PC-3 (cell line): Measurements from ENCODE around the gene RALGDS. TPM values are rescaled to one million over a fixed set of nuclear protein-coding genes. Genes with fewer than 3 reads are reported as not detected.
"Not testable (repeated sequence)": the region's sequence is repeated elsewhere in the genome, so short reads cannot be mapped to it uniquely, and the experiment has no call there.

Experiments
- ATAC-seq: fragments of 200-7000 bp; cut with Tn5 transposase; 2 replicates; pipeline ENCODE4 v1.9.1; 2020; ENCODE audit warnings: mild to moderate bottlenecking, moderate library complexity
- BruUV-seq: library from RNA; stranded (reverse); fragments of 400-500 nt; replicated peaks from 2 replicates; lab custom pipeline; 2021; lab: Mats Ljungman, UMichigan
- CTCF ChIA-PET: fragments of 300-600 bp; sonication (Branson Sonifier 250); formaldehyde crosslinking; loops from one replicate; lab custom pipeline; 2022; ENCODE audit warnings: antibody characterized with exemption; lab: Charles Lee
- POLR2A ChIA-PET: fragments of 300-600 bp; sonication (Branson Sonifier 250); formaldehyde crosslinking; loops from one replicate; lab custom pipeline; 2022; ENCODE audit warnings: antibody characterized with exemption; ENCODE audit not compliant: unreplicated experiment; lab: Charles Lee
- DNase-seq: peaks from one replicate; pipeline ENCODE4 v3.0.0-alpha.2; 2015
- H2AFZ ChIP-seq: fragments of 300-600 bp; sonication (generic); 2 replicates; pipeline ENCODE4 v1.6.0; 2016; ENCODE audit warnings: antibody characterized with exemption, low read length
- H3F3A ChIP-seq: fragments of 300-600 bp; sonication (generic); one replicate; pipeline ENCODE4 v1.6.0; 2017; ENCODE audit warnings: antibody characterized with exemption, low read length, control low read depth, mild to moderate bottlenecking; ENCODE audit not compliant: unreplicated experiment
- H3K27ac ChIP-seq: fragments of 300-600 bp; sonication (generic); 2 replicates; pipeline ENCODE4 v1.5.1; 2016; ENCODE audit warnings: mild to moderate bottlenecking, low read length
- H3K27me3 ChIP-seq: fragments of 300-600 bp; sonication (generic); 2 replicates; pipeline ENCODE4 v1.6.1; 2016; ENCODE audit warnings: low read length, mixed read lengths
- H3K36me3 ChIP-seq: fragments of 300-600 bp; sonication (generic); 2 replicates; pipeline ENCODE4 v1.6.1; 2016; ENCODE audit warnings: low read depth, mixed run types, low read length, mixed read lengths
- H3K4me1 ChIP-seq: fragments of 300-600 bp; sonication (generic); 2 replicates; pipeline ENCODE4 v1.5.1; 2016; ENCODE audit warnings: low read length; ENCODE audit not compliant: insufficient read depth
- H3K4me2 ChIP-seq: fragments of 300-600 bp; sonication (generic); 2 replicates; pipeline ENCODE4 v1.6.0; 2016; ENCODE audit warnings: low read length
- H3K4me3 ChIP-seq: fragments of 300-600 bp; sonication (generic); 2 replicates; pipeline ENCODE4 v1.5.1; 2016; ENCODE audit warnings: mild to moderate bottlenecking, low read length, mixed read lengths
- H3K79me2 ChIP-seq: fragments of 300-600 bp; sonication (generic); 2 replicates; pipeline ENCODE4 v1.6.1; 2017; ENCODE audit warnings: low read length, mixed read lengths
- H3K9ac ChIP-seq: fragments of 300-600 bp; sonication (generic); 2 replicates; pipeline ENCODE4 v1.6.0; 2016; ENCODE audit warnings: mild to moderate bottlenecking, low read length
- H3K9me2 ChIP-seq: fragments of 300-600 bp; sonication (generic); replicated peaks from 2 replicates; pipeline ENCODE4 v1.6.1; 2016; ENCODE audit warnings: mixed run types, low read length, mixed read lengths
- H3K9me3 ChIP-seq: fragments of 300-600 bp; sonication (generic); 2 replicates; pipeline ENCODE4 v1.6.1; 2016; ENCODE audit warnings: low read length, mixed read lengths
- H4K20me1 ChIP-seq: fragments of 300-600 bp; sonication (generic); 2 replicates; pipeline ENCODE4 v1.6.1; 2016; ENCODE audit warnings: low read length, mixed read lengths
- CTCF ChIP-seq: fragments of 300-600 bp; sonication (generic); conservative IDR thresholded peaks from 2 replicates; pipeline ENCODE4 v1.5.1; 2017; ENCODE audit warnings: antibody characterized with exemption, low read depth, mild to moderate bottlenecking, low read length
- EZH2 ChIP-seq: fragments of 300-600 bp; sonication (generic); IDR thresholded peaks from one replicate; pipeline ENCODE4 v1.6.1; 2017; ENCODE audit warnings: antibody characterized with exemption, mild to moderate bottlenecking, low read length; ENCODE audit not compliant: unreplicated experiment
- EZH2phosphoT487 ChIP-seq: fragments of 300-600 bp; sonication (generic); IDR thresholded peaks from 2 replicates; pipeline ENCODE4 v1.6.1; 2018; ENCODE audit warnings: mild to moderate bottlenecking, antibody characterized with exemption, low read length, borderline replicate concordance
- intact Hi-C: fragments of 100-400 bp; cut with micrococcal nuclease; formaldehyde crosslinking; loops from 2 replicates; pipeline ENCODE4 v1.9.0; 2023
- total RNA-seq: library from RNA; depleted of rRNA; stranded (reverse); fragments of >200 nt; gene quantifications from 2 replicates; pipeline ENCODE4 v1.2.3, GENCODE V29; 2014

Gene RALGDS
- total RNA-seq, 1 experiment from 2014 or later: 32.2 TPM

GRCh38 chr9:133094842-133095393 is 26.1 kb downstream of the RALGDS start:
- ChIA-PET CTCF (interaction anchor here (1.2 kb wide), 1 partner anchor 49 kb away, joined by 6 read pairs; no protein-coding TSS in a partner anchor), POLR2A (no interaction called here)
- Histone ChIP-seq H3F3A (no peaks in the 10 kb centered on the region), H3K27ac (no peak overlapping the region), H3K4me2 (no peak overlapping the region), H3K36me3 (peaks cover 22% of the 10 kb centered on the region), H3K79me2 (no peaks in the 10 kb centered on the region), H3K9ac (no peak overlapping the region), H3K4me1 (no peaks in the 10 kb centered on the region), H3K4me3 (no peak overlapping the region), H3K9me3 (no peaks in the 10 kb centered on the region), H3K27me3 (no peaks in the 10 kb centered on the region), H4K20me1 (no peaks in the 10 kb centered on the region), H2AFZ (no peak overlapping the region), H3K9me2 (no peaks in the 10 kb centered on the region)
- intact Hi-C loops: no loop called here
- no peak for TF ChIP-seq CTCF
- TF ChIP-seq EZH2: no peak
- no peak for TF ChIP-seq EZH2phosphoT487
- DNase-seq (no peak), ATAC-seq (no peak)
- no TSS peak for BruUV-seq

- BruUV-seq: not testable (repeated sequence)
Measured at GRCh38 chr9:133094351-133094750, 26.7 kb downstream of the RALGDS start.

GRCh38 chr9:133090752-133091385 is 30.2 kb downstream of the RALGDS start:
- BruUV-seq: no TSS peak
- Histone ChIP-seq H2AFZ (no peak overlapping the region), H3F3A (no peaks in the 10 kb centered on the region), H3K9me3 (no peaks in the 10 kb centered on the region), H3K4me2 (no peak overlapping the region), H3K27ac (no peak overlapping the region), H3K9ac (no peak overlapping the region), H3K79me2 (no peaks in the 10 kb centered on the region), H3K4me1 (no peaks in the 10 kb centered on the region), H3K9me2 (no peaks in the 10 kb centered on the region), H3K4me3 (no peak overlapping the region), H3K36me3 (no peaks in the 10 kb centered on the region), H3K27me3 (no peaks in the 10 kb centered on the region), H4K20me1 (no peaks in the 10 kb centered on the region)
- TF ChIP-seq EZH2 (no peak), EZH2phosphoT487 (no peak), CTCF (no peak)
- ChIA-PET CTCF (no interaction called here), POLR2A (no interaction called here)
- DNase-seq (no peak), ATAC-seq (no peak)
- intact Hi-C loops: no loop called here

More at GRCh38 chr9:133094351-133094750, 26.7 kb downstream of the RALGDS start:
- H2AFZ ChIP-seq, H3K4me3 ChIP-seq, H3K9me2 ChIP-seq, DNase-seq, H3K4me2 ChIP-seq, H3F3A ChIP-seq, H3K79me2 ChIP-seq, POLR2A ChIA-PET, ATAC-seq, H3K9me3 ChIP-seq, intact Hi-C loops, H3K27ac ChIP-seq, H3K9ac ChIP-seq, H3K27me3 ChIP-seq, H3K4me1 ChIP-seq, H4K20me1 ChIP-seq: not testable (repeated sequence)
- H3K36me3 ChIP-seq: peaks cover 22% of the 10 kb centered on the region
- CTCF ChIA-PET: interaction anchor here (1.2 kb wide), 1 partner anchor 50 kb away, joined by 6 read pairs; no protein-coding TSS in a partner anchor
